Measurements from ENCODE around the gene RASA3.

RASA3 gene

GRCh38 chr13:113964251-113964995 is 168.0 kb downstream of the RASA3 start:
- no peak for DNase-seq
- in situ Hi-C loops (cut with MboI; ENCODE audit: low pct_unique_long_range_greater_than_20kb, low sequenced_read_pairs) = no loop called here

- in situ Hi-C loops (cut with MboI; ENCODE audit: low pct_unique_long_range_greater_than_20kb, low sequenced_read_pairs) = no loop called here
- DNase-seq = no peak
Measured at GRCh38 chr13:113963376-113963775, 169.0 kb downstream of the RASA3 start.

- DNase-seq = no peak
- in situ Hi-C loops (cut with MboI; ENCODE audit: low pct_unique_long_range_greater_than_20kb, low sequenced_read_pairs) = no loop called here
Measured at GRCh38 chr13:113962975-113963374, 169.4 kb downstream of the RASA3 start.

DNA sequence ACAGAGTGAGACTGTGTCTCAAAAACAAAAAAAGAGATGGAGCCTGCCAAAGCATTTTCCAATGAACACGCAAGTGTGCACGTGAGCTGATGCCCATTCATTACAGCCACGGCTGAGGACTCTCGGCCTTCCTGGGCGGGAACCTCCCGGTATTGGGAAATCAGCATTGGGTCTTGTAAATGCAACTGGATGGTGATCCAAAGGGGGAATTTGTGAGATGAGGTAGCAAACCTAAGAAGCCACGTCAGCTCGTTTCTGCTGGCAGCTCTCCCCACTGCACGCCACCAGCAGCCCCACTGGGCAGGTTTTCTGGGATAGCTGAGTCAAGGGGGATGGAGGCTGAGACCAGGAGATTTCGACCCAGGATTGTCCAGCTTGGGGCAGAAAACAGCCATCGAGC is 170.0 kb downstream of the RASA3 start:
- no peak for DNase-seq
- in situ Hi-C loops (cut with MboI; ENCODE audit: low pct_unique_long_range_greater_than_20kb, low sequenced_read_pairs) = no loop called here

DNA sequence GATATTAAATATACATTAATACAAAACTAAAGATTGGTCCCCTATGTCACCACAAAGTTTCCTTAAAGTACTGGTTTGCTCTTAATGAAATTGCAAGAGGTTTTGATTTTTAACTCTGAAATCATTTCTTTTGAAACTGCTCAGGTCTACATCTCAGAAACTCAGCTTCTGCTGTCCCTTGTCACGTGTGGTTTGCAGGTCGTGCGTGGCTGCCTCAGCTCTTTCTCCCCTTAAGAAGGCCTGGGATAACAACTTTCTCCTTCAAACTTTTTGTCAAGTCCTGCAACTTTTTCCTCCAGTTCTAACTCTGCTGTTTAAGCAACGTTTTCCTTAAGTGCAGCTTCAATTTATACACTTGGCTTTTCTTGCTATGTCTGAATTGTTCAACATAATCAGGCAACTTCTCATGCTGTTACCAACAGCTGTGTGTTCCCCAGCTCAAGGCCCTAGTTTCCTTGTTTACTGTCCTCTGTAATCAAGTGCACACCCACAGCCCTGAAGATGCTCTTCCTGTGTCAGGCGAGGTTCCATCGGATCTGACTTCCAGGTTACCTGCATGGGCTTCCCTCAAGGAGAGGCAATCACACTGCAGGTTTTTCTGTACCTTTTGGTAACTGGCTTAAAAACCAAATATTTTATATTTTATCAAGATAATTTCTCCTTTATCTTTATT is 172.0 kb downstream of the RASA3 start:
- no peak for DNase-seq
- in situ Hi-C loops (cut with MboI; ENCODE audit: low pct_unique_long_range_greater_than_20kb, low sequenced_read_pairs) = no loop called here

GRCh38 chr13:113959198-113959597 is 173.2 kb downstream of the RASA3 start:
- DNase-seq = no peak
- in situ Hi-C loops (cut with MboI; ENCODE audit: low pct_unique_long_range_greater_than_20kb, low sequenced_read_pairs) = loop anchor here (10.0 kb wide), 1 partner anchor 146 kb away; no protein-coding TSS in a partner anchor

DNA sequence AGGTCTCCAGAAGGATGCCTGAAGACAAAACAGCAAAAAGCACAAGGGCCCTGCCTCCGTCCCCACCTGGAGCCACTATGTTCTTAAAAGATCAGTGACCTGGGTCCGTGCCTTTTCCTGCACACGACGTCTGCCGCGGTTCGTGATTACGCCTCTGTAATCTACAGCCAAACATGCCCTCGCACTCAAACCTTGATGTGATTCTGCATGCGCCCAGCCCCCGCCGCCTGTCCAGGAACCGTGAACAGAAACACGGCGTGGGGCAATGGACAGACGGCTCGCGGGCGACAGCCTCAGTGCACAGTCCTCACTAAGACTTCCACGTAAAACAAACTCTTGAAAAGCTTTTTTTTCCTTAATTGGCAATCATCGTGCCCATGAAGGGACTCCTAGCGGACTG is 174.1 kb downstream of the RASA3 start:
- in situ Hi-C loops (cut with MboI; ENCODE audit: low pct_unique_long_range_greater_than_20kb, low sequenced_read_pairs) = loop anchor here (10.0 kb wide), 1 partner anchor 146 kb away; no protein-coding TSS in a partner anchor
- no peak for DNase-seq

GRCh38 chr13:113956571-113956970 is 175.9 kb downstream of the RASA3 start:
- no peak for DNase-seq
- in situ Hi-C loops (cut with MboI; ENCODE audit: low pct_unique_long_range_greater_than_20kb, low sequenced_read_pairs) = loop anchor here (10.0 kb wide), 1 partner anchor 148 kb away; no protein-coding TSS in a partner anchor

- in situ Hi-C loops (cut with MboI; ENCODE audit: low pct_unique_long_range_greater_than_20kb, low sequenced_read_pairs) = loop anchor here (10.0 kb wide), 1 partner anchor 149 kb away; no protein-coding TSS in a partner anchor
- DNase-seq = no peak
Measured at GRCh38 chr13:113955691-113956090, 176.7 kb downstream of the RASA3 start.

DNA sequence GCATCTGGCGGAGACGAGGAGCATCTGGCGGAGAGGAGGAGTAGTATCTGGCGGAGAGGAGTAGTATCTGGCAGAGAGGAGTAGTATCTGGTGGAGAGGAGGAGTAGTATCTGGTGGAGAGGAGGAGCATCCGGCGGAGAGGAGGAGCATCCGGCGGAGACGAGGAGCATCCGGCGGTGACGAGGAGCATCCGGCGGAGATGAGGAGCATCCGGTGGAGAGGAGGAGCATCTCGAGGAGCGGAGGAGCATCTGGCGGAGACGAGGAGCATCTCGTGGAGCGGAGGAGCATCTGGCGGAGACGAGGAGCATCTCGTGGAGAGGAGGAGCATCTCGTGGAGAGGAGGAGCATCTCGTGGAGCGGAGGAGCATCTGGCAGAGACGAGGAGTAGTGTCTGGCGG is 177.2 kb downstream of the RASA3 start:
- DNase-seq = no peak
- in situ Hi-C loops (cut with MboI; ENCODE audit: low pct_unique_long_range_greater_than_20kb, low sequenced_read_pairs) = loop anchor here (10.0 kb wide), 1 partner anchor 150 kb away; no protein-coding TSS in a partner anchor

GRCh38 chr13:113954046-113954835 is 178.2 kb downstream of the RASA3 start:
- in situ Hi-C loops (cut with MboI; ENCODE audit: low pct_unique_long_range_greater_than_20kb, low sequenced_read_pairs) = loop anchor here (10.0 kb wide), 1 partner anchor 151 kb away; no protein-coding TSS in a partner anchor

GRCh38 chr13:113953561-113953960 is 178.9 kb downstream of the RASA3 start:
- DNase-seq = no peak
- in situ Hi-C loops (cut with MboI; ENCODE audit: low pct_unique_long_range_greater_than_20kb, low sequenced_read_pairs) = loop anchor here (10.0 kb wide), 1 partner anchor 151 kb away; no protein-coding TSS in a partner anchor

More at GRCh38 chr13:113954046-113954835, 178.2 kb downstream of the RASA3 start:
- DNase-seq = no peak

GRCh38 chr13:113952983-113953520 is 179.4 kb downstream of the RASA3 start:
- in situ Hi-C loops (cut with MboI; ENCODE audit: low pct_unique_long_range_greater_than_20kb, low sequenced_read_pairs) = loop anchor here (10.0 kb wide), 1 partner anchor 152 kb away; no protein-coding TSS in a partner anchor
- DNase-seq = no peak

DNA sequence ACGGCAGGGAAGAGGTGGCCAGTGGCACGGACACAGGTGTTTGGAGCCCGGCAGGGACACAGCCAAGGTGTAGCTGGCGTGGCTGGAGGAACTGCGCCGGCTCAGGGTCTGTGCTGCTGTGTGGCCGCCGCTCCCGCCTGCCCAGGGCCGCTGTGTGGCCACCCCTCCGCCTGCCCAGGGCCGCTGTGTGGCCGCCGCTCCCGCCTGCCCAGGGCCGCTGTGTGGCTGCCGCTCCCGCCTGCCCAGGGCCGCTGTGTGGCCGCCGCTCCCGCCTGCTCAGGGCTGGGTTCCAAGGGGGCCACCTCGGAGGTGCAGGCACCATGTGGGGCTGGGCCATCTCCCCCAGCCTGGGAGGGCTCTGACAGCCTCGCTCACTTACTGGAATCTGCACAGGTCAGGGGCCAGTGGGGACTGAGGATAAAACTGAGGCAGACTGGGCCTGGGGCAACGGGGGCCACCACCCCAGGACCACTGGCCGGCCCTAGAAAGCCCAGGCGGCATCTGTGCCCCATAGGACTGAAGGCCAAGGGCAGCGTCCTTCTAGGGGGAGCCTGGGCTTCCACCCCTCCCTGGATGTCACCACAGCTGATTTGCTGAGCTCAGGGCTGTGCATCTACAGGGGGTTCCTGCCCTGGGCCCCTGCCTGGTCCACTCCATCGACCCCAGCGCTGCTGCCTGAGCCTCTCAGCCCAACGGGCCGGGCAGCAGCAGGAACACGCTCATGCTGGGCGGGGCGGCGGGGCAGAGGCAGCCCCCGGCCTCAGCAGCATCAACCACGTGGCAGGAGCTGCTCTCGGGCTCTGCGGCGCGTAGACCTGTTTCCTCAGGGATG is 180.1 kb downstream of the RASA3 start:
- no peak for DNase-seq
- in situ Hi-C loops (cut with MboI; ENCODE audit: low pct_unique_long_range_greater_than_20kb, low sequenced_read_pairs) = loop anchor here (10.0 kb wide), 1 partner anchor 152 kb away; no protein-coding TSS in a partner anchor

- in situ Hi-C loops (cut with MboI; ENCODE audit: low pct_unique_long_range_greater_than_20kb, low sequenced_read_pairs) = loop anchor here (10.0 kb wide), 1 partner anchor 153 kb away; no protein-coding TSS in a partner anchor
Measured at GRCh38 chr13:113951246-113951999, 181.0 kb downstream of the RASA3 start.

DNA sequence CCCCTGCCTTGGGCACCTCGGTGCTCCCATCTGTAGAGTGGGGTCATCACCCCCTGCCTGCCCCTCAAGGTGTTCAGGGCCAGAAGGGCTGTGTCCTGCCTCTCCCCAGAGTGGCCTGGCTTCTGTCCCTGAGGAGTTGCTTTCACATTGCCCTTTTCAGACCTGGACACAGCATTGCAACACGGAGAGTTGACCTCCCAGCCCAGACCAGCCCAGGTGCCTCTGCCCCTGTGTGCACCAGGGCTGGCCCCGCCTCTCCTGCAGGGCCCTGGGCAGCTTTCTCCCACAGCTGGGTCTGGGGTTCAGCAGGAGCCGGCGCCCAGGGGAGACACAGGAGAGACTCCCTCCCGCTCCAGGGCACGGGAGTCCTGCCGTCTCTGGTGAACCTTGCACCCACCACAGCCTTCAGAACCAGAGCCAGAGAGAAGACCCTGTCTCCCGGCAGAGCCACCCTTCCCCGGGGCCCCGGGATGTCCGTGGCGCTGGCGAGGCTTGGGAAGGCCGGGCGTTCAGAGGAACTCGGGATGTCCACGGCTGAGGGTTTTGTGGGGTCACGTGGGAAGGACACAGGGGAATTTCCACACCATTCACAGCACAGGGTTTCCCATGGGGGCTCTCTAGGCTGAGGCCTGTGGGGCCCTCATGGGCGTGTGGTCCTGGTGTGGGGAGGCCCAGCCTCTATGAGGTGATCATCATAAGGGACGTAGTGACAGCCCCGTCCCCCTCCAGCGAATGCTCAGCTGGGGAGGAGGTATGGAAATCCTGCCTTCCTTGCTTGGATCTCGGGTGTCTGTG is 181.8 kb downstream of the RASA3 start:
- in situ Hi-C loops (cut with MboI; ENCODE audit: low pct_unique_long_range_greater_than_20kb, low sequenced_read_pairs) = loop anchor here (10.0 kb wide), 1 partner anchor 154 kb away; no protein-coding TSS in a partner anchor
- DNase-seq = no peak

More at GRCh38 chr13:113951246-113951999, 181.0 kb downstream of the RASA3 start:
- peak; percentile 82 for DNase-seq

DNA sequence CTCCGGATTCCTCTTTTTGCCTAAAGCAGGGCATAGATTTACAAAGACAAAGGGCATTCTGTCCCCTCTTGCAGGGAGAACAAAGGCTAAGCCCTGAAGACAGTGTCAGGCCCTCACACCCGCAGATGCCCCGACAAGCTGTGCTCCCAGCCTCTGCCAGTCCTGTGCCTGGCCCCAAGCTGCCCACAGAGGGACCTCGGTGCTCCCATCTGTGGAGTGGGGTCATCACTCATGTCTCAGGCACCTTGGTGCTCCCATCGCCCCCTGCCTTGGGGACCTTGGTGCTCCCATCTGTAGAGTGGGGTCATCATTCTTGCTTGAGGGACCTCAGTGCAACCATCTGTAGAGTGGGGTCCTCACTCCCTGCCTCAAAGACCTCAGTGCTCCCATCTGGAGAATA is 182.9 kb downstream of the RASA3 start:
- DNase-seq = no peak
- in situ Hi-C loops (cut with MboI; ENCODE audit: low pct_unique_long_range_greater_than_20kb, low sequenced_read_pairs) = no loop called here
